ENCODE measurements around the gene ABR. TPM values are rescaled to one million over a fixed set of nuclear protein-coding genes. Genes with fewer than 3 reads are reported as not detected.

The ABR gene
- total and polyA plus RNA-seq, 2 of the 13 experiments (the other 11 are each of a cell fraction or from before 2014, with no cell fraction given): 12.4 to 40.4 TPM

DNA sequence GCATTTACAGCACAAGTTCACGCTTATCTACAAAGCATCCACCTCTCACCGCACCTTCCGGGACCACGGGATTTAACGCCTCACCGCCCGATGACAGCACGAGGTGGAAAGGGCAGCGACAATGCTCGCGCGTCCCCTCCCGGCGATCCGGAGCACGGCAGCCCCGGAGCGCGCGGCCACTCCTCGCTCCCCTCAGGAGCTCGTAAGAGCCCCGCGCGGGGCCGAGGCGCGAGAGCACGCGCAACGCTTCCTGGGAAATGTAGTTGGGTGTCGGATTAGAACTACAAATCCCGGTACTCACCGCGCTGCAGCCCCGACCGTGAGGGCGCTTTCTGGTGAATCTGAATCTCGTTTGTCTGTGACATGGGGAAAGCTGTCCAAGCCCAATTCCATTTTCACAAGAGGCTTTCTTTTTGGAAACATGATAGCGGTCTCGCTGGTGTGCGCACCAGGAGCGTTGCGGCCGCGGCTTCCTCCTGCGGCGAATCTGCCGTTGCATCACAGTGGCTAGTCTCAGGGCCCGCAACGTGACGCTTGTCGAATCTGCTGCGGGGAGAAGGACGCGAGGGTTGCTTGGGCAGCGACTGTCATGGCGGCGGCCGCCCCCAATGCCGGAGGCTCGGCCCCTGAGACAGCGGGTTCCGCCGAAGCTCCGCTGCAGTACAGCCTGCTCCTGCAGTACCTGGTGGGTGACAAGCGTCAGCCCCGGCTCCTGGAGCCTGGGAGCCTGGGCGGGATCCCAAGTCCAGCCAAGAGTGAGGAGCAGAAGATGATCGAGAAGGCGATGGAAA, 183.0 kb downstream of the ABR start, which contains the start of gene TIMM22 (continued):
- TF ChIP-seq PRDM10 (CRISPR knock-in tag; IDR thresholded peaks at IDR 0.05; ENCODE audit: low read depth): peak; percentile 72; the same call in 1 of the 2 replicates
- peak; percentile 88 for TF ChIP-seq SAP130 (CRISPR knock-in tag; IDR thresholded peaks at IDR 0.05; ENCODE audit: low read depth)
- no peak for TF ChIP-seq HDAC6 (IDR thresholded peaks at IDR 0.05; ENCODE audit: low read depth, low read length)
- TF ChIP-seq DPF2 (CRISPR knock-in tag; IDR thresholded peaks at IDR 0.05; ENCODE audit: borderline replicate concordance, low read depth): no peak
- TF ChIP-seq RELA (CRISPR knock-in tag; IDR thresholded peaks at IDR 0.05): no peak
- peak; percentile 61 for TF ChIP-seq ZMYM3 (CRISPR knock-in tag; IDR thresholded peaks at IDR 0.05)
- peak; percentile 83; the same call in 1 of the 2 replicates for TF ChIP-seq ZNF841 (CRISPR knock-in tag; IDR thresholded peaks at IDR 0.05; ENCODE audit: borderline replicate concordance)
- TF ChIP-seq SETDB1 (CRISPR knock-in tag; IDR thresholded peaks at IDR 0.05; ENCODE audit: borderline replicate concordance): no peak
- TF ChIP-seq ZNF776 (CRISPR knock-in tag; IDR thresholded peaks at IDR 0.05): peak; percentile 66
- peak; percentile 91 for TF ChIP-seq PRMT3 (CRISPR knock-in tag; IDR thresholded peaks at IDR 0.05; ENCODE audit: borderline replicate concordance, low read depth)
- TF ChIP-seq MBD4 (IDR thresholded peaks at IDR 0.05; ENCODE audit: borderline replicate concordance, low read length): no peak
- no peak; the same call in 1 of the 2 replicates for TF ChIP-seq KLF11 (CRISPR knock-in tag; IDR thresholded peaks at IDR 0.05)
- peak; percentile 44; the same call in 1 of the 2 replicates for TF ChIP-seq ATF7-NPFF (CRISPR knock-in tag; IDR thresholded peaks at IDR 0.05; ENCODE audit: low read depth)
- TF ChIP-seq GATA4 (IDR thresholded peaks at IDR 0.05; ENCODE audit: borderline replicate concordance, low read depth): peak; percentile 28; the same call in 1 of the 2 replicates
- TF ChIP-seq PATZ1 (CRISPR knock-in tag; IDR thresholded peaks at IDR 0.05): peak; percentile 76
- peak; percentile 87; the same call in 1 of the 2 replicates for TF ChIP-seq ZBTB7A (CRISPR knock-in tag; IDR thresholded peaks at IDR 0.05)
- peak; percentile 43; the same call in 1 of the 2 replicates for TF ChIP-seq ZNF333 (CRISPR knock-in tag; IDR thresholded peaks at IDR 0.05; ENCODE audit: borderline replicate concordance)
- TF ChIP-seq STAG1 (CRISPR knock-in tag; IDR thresholded peaks at IDR 0.05): peak; percentile 98
- TF ChIP-seq ETV5 (CRISPR knock-in tag; IDR thresholded peaks at IDR 0.05; ENCODE audit: borderline replicate concordance): peak; percentile 74
- TF ChIP-seq MLLT10 (CRISPR knock-in tag; IDR thresholded peaks at IDR 0.05): no peak
- peak; percentile 86 for TF ChIP-seq SIX4 (CRISPR knock-in tag; IDR thresholded peaks at IDR 0.05)
- TF ChIP-seq, protein P1, sequence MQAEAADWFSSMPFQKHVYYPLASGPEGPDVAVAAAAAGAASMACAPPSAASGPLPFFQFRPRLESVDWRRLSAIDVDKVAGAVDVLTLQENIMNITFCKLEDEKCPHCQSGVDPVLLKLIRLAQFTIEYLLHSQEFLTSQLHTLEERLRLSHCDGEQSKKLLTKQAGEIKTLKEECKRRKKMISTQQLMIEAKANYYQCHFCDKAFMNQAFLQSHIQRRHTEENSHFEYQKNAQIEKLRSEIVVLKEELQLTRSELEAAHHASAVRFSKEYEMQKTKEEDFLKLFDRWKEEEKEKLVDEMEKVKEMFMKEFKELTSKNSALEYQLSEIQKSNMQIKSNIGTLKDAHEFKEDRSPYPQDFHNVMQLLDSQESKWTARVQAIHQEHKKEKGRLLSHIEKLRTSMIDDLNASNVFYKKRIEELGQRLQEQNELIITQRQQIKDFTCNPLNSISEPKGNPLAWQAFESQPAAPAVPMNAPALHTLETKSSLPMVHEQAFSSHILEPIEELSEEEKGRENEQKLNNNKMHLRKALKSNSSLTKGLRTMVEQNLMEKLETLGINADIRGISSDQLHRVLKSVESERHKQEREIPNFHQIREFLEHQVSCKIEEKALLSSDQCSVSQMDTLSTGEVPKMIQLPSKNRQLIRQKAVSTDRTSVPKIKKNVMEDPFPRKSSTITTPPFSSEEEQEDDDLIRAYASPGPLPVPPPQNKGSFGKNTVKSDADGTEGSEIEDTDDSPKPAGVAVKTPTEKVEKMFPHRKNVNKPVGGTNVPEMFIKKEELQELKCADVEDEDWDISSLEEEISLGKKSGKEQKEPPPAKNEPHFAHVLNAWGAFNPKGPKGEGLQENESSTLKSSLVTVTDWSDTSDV (CRISPR knock-in tag; IDR thresholded peaks at IDR 0.05): no peak
